GM19043 (cell line): ENCODE results near the gene SHD.
A peak's percentile ranks its signal among the peaks of the same experiment; 100 is the strongest.
"Not testable (repeated sequence)": the region's sequence is repeated elsewhere in the genome, so short reads cannot be mapped to it uniquely, and the experiment has no call there.

Source experiments
- ATAC-seq: cut with Tn5 transposase; IDR thresholded peaks from one replicate; pipeline ENCODE4 v1.9.1; 2021; ENCODE audit warnings: low read depth; ENCODE audit not compliant: unreplicated experiment

The SHD gene

GRCh38 chr19:4322942-4323665 lies 44.0 kb downstream of the SHD start:
- no peak for ATAC-seq

GRCh38 chr19:4323692-4324091 lies 44.6 kb downstream of the SHD start:
- no peak for ATAC-seq

GRCh38 chr19:4324228-4324627 lies 45.2 kb downstream of the SHD start:
- no peak for ATAC-seq

GRCh38 chr19:4326215-4326836 lies 47.3 kb downstream of the SHD start:
- no peak for ATAC-seq

- no peak for ATAC-seq
Observed at GRCh38 chr19:4326837-4327251, 47.8 kb downstream of the SHD start.

- ATAC-seq = no peak
Observed at GRCh38 chr19:4327252-4327876, 48.3 kb downstream of the SHD start.

- ATAC-seq = no peak
Observed at GRCh38 chr19:4327877-4328242, 48.8 kb downstream of the SHD start.

GRCh38 chr19:4328243-4328990 lies 49.4 kb downstream of the SHD start:
- peak; percentile 78 for ATAC-seq

- not testable (repeated sequence) for ATAC-seq
Observed at GRCh38 chr19:4328991-4329681, 50.1 kb downstream of the SHD start.

GRCh38 chr19:4329858-4330257 lies 50.8 kb downstream of the SHD start:
- ATAC-seq = no peak

- ATAC-seq = no peak
Observed at GRCh38 chr19:4334929-4335570, 56.0 kb downstream of the SHD start.

GRCh38 chr19:4337906-4338440 lies 58.9 kb downstream of the SHD start:
- ATAC-seq = no peak

GRCh38 chr19:4338441-4339355 lies 59.6 kb downstream of the SHD start, which contains the start of gene STAP2:
Gene STAP2 (minus strand): TSS chr19:4338827. CDS start chr19:4338753, 74 bp downstream.
- ATAC-seq = no peak
